HL-60 (cell line): ENCODE measurements around the gene LRRIQ1.

Experiments
- DNase-seq, 2 experiments: peaks; one replicate each; pipeline ENCODE4 v3.0.0-alpha.2; 2010 to 2020; ENCODE audit warnings: low read depth in 1 of 2, low spot score in 1 of 2
- H3K27ac ChIP-seq: fragments of 250-450 bp; sonication (Bioruptor Pico); replicated peaks from 2 replicates; pipeline ENCODE4 v1.5.1; 2020; ENCODE audit warnings: mild to moderate bottlenecking, moderate library complexity
- H3K27me3 ChIP-seq: fragments of 250-450 bp; sonication (Bioruptor Pico); 2 replicates; pipeline ENCODE4 v1.5.1; 2021; ENCODE audit warnings: mild to moderate bottlenecking, moderate library complexity; ENCODE audit not compliant: insufficient read depth, poor library complexity, severe bottlenecking
- H3K4me3 ChIP-seq: replicated peaks from 2 replicates; pipeline ENCODE4 v1.5.1; 2011; ENCODE audit warnings: mild to moderate bottlenecking, control low read depth, low read length; ENCODE audit not compliant: insufficient read depth
- GABPA ChIP-seq: IDR thresholded peaks from 2 replicates; pipeline ENCODE4 v1.6.1; 2012; ENCODE audit warnings: low read depth
- POLR2AphosphoS5 ChIP-seq: IDR thresholded peaks from 2 replicates; pipeline ENCODE4 v1.6.1; 2012; ENCODE audit warnings: low read depth
- SPI1 ChIP-seq: IDR thresholded peaks from 2 replicates; pipeline ENCODE4 v1.6.1; 2012; ENCODE audit warnings: low read depth, mild to moderate bottlenecking, borderline replicate concordance
- TF ChIP-seq, protein P1 (sequence below): IDR thresholded peaks from one replicate; pipeline ENCODE4 v1.5.1; 2011; ENCODE audit warnings: low read length, control low read depth, inconsistent platforms; ENCODE audit not compliant: insufficient read depth
- TF ChIP-seq, protein P2 (sequence below): IDR thresholded peaks from 2 replicates; pipeline ENCODE4 v1.6.1; 2012; ENCODE audit warnings: low read depth; ENCODE audit not compliant: insufficient replicate concordance

The LRRIQ1 gene

DNA sequence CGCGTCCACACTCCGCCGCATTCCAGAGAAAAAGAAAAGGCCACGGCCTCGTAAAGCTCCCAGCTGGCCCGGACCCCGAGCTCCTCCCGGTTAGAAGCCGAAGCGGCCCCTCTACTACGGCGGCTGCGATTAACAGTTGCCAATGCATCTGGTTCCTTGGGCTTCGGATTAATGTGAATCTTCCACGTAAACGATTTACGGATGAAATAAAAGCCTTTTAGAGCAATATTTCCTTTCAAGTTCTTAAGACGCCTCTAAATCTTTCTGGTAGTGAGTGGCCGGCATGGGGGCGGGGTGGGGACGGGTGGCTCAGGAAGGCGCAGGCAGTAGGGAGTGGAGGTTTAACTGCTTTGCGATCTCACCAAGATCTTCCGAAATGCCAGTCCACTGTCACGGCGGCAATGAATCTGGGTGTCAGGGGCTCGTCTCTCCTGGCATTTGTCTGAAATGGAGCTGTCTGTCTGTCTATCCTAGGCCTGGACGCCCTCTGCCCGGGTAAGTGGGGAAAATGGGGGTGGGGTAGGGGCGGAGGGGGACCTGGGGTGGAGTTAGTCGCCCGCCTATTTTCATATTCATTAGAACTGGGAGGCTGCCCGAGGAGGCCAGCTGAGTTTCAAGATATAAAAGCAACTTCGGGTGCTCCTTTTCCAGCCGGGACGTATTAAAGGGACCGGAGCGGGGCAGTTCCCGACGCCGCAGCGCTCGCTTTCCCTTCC, 243.5 kb downstream of the LRRIQ1 start:
- DNase-seq, result no peak
- Histone ChIP-seq H3K27ac (no peak overlapping the region), H3K27me3 (peaks cover 55% of the 10 kb centered on the region), H3K4me3 (0 out of 2 replicates have a peak overlapping the region, but pooled peaks have one; percentile 31)
- no peak for TF ChIP-seq POLR2AphosphoS5
- no peak for TF ChIP-seq SPI1
- TF ChIP-seq, protein P1, sequence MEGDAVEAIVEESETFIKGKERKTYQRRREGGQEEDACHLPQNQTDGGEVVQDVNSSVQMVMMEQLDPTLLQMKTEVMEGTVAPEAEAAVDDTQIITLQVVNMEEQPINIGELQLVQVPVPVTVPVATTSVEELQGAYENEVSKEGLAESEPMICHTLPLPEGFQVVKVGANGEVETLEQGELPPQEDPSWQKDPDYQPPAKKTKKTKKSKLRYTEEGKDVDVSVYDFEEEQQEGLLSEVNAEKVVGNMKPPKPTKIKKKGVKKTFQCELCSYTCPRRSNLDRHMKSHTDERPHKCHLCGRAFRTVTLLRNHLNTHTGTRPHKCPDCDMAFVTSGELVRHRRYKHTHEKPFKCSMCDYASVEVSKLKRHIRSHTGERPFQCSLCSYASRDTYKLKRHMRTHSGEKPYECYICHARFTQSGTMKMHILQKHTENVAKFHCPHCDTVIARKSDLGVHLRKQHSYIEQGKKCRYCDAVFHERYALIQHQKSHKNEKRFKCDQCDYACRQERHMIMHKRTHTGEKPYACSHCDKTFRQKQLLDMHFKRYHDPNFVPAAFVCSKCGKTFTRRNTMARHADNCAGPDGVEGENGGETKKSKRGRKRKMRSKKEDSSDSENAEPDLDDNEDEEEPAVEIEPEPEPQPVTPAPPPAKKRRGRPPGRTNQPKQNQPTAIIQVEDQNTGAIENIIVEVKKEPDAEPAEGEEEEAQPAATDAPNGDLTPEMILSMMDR, result no peak

DNA sequence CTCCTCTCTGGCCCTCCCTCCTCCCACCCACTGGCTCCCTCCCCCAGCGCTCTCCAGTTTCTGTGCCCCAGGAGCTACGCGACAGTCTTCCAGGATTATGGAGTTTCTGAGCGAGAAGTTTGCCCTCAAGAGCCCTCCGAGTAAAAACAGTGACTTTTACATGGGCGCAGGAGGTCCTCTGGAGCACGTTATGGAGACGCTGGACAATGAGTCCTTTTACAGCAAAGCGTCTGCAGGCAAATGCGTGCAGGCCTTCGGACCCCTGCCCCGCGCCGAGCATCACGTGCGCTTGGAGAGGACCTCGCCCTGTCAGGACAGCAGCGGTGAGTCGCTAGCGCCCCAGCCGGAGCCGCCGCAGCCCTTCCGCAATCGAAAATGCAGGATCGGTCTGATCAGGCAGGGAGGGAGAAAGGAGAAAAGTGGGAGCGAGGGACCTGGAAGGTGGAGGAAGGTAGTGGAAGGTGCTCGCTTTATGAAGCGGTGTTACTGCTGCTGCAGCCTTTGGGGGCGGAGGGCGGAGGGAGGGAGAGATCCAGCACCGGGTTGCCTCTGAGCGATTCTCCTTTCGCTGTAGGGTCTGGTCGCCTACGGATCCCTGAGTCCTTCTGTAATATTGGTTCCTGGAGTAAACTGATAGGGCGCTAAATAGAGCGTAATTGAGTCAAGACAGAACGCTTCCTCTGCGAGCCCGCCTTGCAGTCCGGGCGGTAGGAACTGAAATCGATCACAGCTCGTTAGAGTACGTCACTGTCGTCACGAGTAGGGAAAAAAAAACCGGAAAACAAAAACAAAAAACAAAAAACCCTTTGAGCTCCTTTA, 244.2 kb downstream of the LRRIQ1 start, which contains the start of gene ALX1:
Gene ALX1, plus strand, starts transcription at position 56 of the 819 bp plus-strand sequence. Its CDS starts 42 bp downstream, at position 98.
- H3K4me3 ChIP-seq, result peak within 1 kb of the TSS; percentile 31
- TF ChIP-seq POLR2AphosphoS5 (no peak), GABPA (no peak), SPI1 (no peak)
- TF ChIP-seq, protein P2, sequence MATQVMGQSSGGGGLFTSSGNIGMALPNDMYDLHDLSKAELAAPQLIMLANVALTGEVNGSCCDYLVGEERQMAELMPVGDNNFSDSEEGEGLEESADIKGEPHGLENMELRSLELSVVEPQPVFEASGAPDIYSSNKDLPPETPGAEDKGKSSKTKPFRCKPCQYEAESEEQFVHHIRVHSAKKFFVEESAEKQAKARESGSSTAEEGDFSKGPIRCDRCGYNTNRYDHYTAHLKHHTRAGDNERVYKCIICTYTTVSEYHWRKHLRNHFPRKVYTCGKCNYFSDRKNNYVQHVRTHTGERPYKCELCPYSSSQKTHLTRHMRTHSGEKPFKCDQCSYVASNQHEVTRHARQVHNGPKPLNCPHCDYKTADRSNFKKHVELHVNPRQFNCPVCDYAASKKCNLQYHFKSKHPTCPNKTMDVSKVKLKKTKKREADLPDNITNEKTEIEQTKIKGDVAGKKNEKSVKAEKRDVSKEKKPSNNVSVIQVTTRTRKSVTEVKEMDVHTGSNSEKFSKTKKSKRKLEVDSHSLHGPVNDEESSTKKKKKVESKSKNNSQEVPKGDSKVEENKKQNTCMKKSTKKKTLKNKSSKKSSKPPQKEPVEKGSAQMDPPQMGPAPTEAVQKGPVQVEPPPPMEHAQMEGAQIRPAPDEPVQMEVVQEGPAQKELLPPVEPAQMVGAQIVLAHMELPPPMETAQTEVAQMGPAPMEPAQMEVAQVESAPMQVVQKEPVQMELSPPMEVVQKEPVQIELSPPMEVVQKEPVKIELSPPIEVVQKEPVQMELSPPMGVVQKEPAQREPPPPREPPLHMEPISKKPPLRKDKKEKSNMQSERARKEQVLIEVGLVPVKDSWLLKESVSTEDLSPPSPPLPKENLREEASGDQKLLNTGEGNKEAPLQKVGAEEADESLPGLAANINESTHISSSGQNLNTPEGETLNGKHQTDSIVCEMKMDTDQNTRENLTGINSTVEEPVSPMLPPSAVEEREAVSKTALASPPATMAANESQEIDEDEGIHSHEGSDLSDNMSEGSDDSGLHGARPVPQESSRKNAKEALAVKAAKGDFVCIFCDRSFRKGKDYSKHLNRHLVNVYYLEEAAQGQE, result no peak
- TF ChIP-seq, protein P1, result no peak
- no peak within 1 kb of the TSS for H3K27ac ChIP-seq
- no peak for DNase-seq
- peaks cover 55% of the 10 kb centered on the region for H3K27me3 ChIP-seq

DNA sequence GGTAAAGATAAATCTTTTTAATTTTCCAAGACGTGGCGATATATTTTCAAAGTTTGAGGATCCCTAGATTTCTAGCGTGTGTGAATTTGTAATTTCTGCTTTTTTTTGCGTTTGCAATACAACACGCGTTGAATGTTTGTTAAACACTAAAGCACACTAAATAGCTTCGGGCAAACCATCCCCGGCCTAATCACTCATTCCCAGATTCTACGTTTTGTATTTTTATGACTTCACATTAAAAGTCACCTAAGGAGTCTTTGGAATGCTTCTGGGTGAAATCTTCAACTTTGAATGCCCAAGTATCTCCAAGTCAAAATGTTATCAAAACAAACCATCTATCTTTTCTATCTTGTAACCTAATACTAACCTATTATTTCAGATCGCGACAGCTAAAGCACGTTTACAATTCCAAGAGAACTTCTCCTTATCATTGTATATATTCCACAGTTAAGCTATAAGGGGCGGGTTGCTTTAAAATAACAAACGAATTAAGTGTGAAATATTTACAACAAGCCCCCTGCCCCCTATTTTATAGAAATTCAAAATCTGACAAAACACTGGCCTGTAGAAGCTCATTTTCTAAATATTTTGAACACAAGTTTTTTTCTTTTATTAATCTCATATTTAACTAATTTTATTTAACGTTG, 245.0 kb downstream of the LRRIQ1 start:
- H3K27me3 ChIP-seq, result peaks cover 54% of the 10 kb centered on the region

More for the DNA sequence above, 245.0 kb downstream of the LRRIQ1 start:
- DNase-seq, result no peak
- TF ChIP-seq GABPA, result no peak
- TF ChIP-seq SPI1, result no peak
- TF ChIP-seq, protein P2, result no peak
- TF ChIP-seq, protein P1, result no peak
- no peak for TF ChIP-seq POLR2AphosphoS5
- H3K4me3 ChIP-seq, result no peak overlapping the region
- H3K27ac ChIP-seq, result no peak overlapping the region
